ENCODE data around the gene CFAP46.

DNA sequence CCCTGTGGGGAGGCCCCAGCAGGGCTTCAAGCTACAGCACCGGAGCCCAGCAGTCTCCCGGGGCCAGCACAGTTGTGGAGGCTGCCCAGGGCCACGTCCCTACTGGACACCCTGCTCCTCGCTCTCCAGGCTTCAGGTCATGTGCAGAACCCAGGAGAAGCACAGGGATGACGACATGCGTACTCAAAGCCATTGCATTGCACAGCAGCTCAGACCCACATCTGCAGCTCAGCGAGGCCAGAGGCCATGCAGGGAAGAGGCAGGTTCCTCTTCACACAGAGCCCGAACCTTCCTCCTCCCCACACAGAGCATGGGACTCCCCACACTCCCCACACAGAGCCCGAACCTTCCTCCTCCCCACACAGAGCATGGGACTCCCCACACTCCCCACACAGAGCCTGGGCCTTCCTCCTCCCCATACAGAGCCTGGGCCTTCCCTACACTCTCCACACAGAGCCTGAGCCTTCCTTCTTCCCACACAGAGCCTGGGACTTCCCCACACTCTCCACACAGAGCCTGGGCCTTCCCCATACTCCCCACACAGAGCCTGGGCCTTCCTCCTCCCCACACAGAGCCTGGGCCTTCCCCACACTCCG lies 12.3 kb downstream of the CFAP46 start:
- TF ChIP-seq GTF2I (CRISPR knock-in tag; conservative IDR thresholded peaks at IDR 0.05) (no peak), SP1 (CRISPR knock-in tag; conservative IDR thresholded peaks at IDR 0.05) (no peak), ESRRA (CRISPR knock-in tag; IDR thresholded peaks at IDR 0.05; ENCODE audit: borderline replicate concordance) (no peak)
- TF ChIP-seq, protein P1, sequence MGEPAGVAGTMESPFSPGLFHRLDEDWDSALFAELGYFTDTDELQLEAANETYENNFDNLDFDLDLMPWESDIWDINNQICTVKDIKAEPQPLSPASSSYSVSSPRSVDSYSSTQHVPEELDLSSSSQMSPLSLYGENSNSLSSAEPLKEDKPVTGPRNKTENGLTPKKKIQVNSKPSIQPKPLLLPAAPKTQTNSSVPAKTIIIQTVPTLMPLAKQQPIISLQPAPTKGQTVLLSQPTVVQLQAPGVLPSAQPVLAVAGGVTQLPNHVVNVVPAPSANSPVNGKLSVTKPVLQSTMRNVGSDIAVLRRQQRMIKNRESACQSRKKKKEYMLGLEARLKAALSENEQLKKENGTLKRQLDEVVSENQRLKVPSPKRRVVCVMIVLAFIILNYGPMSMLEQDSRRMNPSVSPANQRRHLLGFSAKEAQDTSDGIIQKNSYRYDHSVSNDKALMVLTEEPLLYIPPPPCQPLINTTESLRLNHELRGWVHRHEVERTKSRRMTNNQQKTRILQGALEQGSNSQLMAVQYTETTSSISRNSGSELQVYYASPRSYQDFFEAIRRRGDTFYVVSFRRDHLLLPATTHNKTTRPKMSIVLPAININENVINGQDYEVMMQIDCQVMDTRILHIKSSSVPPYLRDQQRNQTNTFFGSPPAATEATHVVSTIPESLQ (CRISPR knock-in tag; IDR thresholded peaks at IDR 0.05), result no peak
- TF ChIP-seq, protein P2, sequence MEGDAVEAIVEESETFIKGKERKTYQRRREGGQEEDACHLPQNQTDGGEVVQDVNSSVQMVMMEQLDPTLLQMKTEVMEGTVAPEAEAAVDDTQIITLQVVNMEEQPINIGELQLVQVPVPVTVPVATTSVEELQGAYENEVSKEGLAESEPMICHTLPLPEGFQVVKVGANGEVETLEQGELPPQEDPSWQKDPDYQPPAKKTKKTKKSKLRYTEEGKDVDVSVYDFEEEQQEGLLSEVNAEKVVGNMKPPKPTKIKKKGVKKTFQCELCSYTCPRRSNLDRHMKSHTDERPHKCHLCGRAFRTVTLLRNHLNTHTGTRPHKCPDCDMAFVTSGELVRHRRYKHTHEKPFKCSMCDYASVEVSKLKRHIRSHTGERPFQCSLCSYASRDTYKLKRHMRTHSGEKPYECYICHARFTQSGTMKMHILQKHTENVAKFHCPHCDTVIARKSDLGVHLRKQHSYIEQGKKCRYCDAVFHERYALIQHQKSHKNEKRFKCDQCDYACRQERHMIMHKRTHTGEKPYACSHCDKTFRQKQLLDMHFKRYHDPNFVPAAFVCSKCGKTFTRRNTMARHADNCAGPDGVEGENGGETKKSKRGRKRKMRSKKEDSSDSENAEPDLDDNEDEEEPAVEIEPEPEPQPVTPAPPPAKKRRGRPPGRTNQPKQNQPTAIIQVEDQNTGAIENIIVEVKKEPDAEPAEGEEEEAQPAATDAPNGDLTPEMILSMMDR (IDR thresholded peaks at IDR 0.05), result no peak
